ENCODE measurements around the gene COL17A1.

DNA sequence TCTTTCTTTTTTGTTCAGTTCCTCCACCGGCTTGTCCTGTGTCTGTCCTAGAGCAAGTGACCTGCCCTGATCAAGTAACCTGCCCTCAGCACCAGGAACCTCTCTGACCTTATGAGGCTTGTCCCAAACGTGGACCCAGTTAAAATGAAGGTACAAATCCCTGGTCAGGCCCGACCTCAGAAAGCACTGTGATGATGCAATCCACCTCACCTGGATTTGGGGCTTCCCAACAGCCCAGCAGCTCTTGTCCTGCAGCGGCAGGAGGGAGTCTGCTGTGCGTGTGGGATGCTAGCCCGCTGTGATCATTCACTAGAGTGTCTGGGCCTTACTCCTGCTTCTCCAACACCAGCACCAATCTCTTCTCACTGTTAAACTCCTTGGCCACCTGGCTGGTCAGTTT lies 11.2 kb downstream of the COL17A1 start:
- TF ChIP-seq, protein P1, sequence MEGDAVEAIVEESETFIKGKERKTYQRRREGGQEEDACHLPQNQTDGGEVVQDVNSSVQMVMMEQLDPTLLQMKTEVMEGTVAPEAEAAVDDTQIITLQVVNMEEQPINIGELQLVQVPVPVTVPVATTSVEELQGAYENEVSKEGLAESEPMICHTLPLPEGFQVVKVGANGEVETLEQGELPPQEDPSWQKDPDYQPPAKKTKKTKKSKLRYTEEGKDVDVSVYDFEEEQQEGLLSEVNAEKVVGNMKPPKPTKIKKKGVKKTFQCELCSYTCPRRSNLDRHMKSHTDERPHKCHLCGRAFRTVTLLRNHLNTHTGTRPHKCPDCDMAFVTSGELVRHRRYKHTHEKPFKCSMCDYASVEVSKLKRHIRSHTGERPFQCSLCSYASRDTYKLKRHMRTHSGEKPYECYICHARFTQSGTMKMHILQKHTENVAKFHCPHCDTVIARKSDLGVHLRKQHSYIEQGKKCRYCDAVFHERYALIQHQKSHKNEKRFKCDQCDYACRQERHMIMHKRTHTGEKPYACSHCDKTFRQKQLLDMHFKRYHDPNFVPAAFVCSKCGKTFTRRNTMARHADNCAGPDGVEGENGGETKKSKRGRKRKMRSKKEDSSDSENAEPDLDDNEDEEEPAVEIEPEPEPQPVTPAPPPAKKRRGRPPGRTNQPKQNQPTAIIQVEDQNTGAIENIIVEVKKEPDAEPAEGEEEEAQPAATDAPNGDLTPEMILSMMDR (IDR thresholded peaks at IDR 0.05; ENCODE audit: insufficient read depth, low read length) = no peak
- TF ChIP-seq, protein P2, sequence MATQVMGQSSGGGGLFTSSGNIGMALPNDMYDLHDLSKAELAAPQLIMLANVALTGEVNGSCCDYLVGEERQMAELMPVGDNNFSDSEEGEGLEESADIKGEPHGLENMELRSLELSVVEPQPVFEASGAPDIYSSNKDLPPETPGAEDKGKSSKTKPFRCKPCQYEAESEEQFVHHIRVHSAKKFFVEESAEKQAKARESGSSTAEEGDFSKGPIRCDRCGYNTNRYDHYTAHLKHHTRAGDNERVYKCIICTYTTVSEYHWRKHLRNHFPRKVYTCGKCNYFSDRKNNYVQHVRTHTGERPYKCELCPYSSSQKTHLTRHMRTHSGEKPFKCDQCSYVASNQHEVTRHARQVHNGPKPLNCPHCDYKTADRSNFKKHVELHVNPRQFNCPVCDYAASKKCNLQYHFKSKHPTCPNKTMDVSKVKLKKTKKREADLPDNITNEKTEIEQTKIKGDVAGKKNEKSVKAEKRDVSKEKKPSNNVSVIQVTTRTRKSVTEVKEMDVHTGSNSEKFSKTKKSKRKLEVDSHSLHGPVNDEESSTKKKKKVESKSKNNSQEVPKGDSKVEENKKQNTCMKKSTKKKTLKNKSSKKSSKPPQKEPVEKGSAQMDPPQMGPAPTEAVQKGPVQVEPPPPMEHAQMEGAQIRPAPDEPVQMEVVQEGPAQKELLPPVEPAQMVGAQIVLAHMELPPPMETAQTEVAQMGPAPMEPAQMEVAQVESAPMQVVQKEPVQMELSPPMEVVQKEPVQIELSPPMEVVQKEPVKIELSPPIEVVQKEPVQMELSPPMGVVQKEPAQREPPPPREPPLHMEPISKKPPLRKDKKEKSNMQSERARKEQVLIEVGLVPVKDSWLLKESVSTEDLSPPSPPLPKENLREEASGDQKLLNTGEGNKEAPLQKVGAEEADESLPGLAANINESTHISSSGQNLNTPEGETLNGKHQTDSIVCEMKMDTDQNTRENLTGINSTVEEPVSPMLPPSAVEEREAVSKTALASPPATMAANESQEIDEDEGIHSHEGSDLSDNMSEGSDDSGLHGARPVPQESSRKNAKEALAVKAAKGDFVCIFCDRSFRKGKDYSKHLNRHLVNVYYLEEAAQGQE (IDR thresholded peaks at IDR 0.05; ENCODE audit: insufficient replicate concordance, low read depth) = no peak
- TF ChIP-seq POLR2AphosphoS5 (IDR thresholded peaks at IDR 0.05; ENCODE audit: low read depth) = no peak
- no peak for TF ChIP-seq SPI1 (IDR thresholded peaks at IDR 0.05; ENCODE audit: borderline replicate concordance, low read depth)

Data from HL-60 (cell line).